Natural killer cell (primary cell): ENCODE results near the gene SLC22A17. TPM values are rescaled to one million over a fixed set of nuclear protein-coding genes. Genes with fewer than 3 reads are reported as not detected.

ENCODE experiments used
- ATAC-seq, 3 donors: fragments of 150-1000 bp in 2 of 3; fragments of 200-7000 bp in 1 of 3; cut with Tn5 transposase; 1 replicate in 1 of 3; 2 replicates in 2 of 3; pipeline ENCODE4 v1.10.0; 2021; ENCODE audit warnings: mild to moderate bottlenecking in 2 of 3, moderate library complexity in 2 of 3
- DNase-seq, 2 donors: peaks; one replicate each; pipeline versions ENCODE4 v3.0.0 to v3.0.0-alpha.2; 2013 to 2021; ENCODE audit warnings: mixed read lengths in 1 of 2
- H3K27ac ChIP-seq: one replicate; pipeline ENCODE4 v1.5.1; 2013; ENCODE audit warnings: mild to moderate bottlenecking, low read length
- H3K27me3 ChIP-seq: one replicate; pipeline ENCODE4 v1.6.1; 2013; ENCODE audit warnings: low read length; ENCODE audit not compliant: control insufficient read depth, insufficient read depth
- H3K36me3 ChIP-seq: one replicate; pipeline ENCODE4 v1.6.1; 2013; ENCODE audit warnings: low read length; ENCODE audit not compliant: control insufficient read depth, insufficient read depth
- H3K4me1 ChIP-seq: one replicate; pipeline ENCODE4 v1.6.1; 2013; ENCODE audit warnings: low read length; ENCODE audit not compliant: control insufficient read depth, insufficient read depth
- H3K4me3 ChIP-seq: one replicate; pipeline ENCODE4 v1.5.1; 2013; ENCODE audit warnings: low read length
- H3K9me3 ChIP-seq: one replicate; pipeline ENCODE4 v1.6.1; 2013; ENCODE audit warnings: low read length; ENCODE audit not compliant: control insufficient read depth, insufficient read depth
- H3K27ac Mint-ChIP-seq, 2 donors: one replicate each; pipeline ENCODE4 v1.8.0; 2022; ENCODE audit warnings: mild to moderate bottlenecking in 2 of 2, mixed read lengths in 2 of 2, moderate library complexity in 1 of 2
- H3K27me3 Mint-ChIP-seq, 2 donors: one replicate each; pipeline ENCODE4 v1.8.0; 2022; ENCODE audit warnings: low read depth in 2 of 2, mixed read lengths in 2 of 2
- H3K36me3 Mint-ChIP-seq: one replicate; pipeline ENCODE4 v1.8.0; 2022; ENCODE audit warnings: mixed read lengths
- H3K4me1 Mint-ChIP-seq, 2 donors: one replicate each; pipeline ENCODE4 v1.8.0; 2022; ENCODE audit warnings: mixed read lengths in 2 of 2
- H3K4me3 Mint-ChIP-seq: one replicate; pipeline ENCODE4 v1.8.0; 2022; ENCODE audit warnings: mild to moderate bottlenecking, moderate library complexity, mixed read lengths
- H3K9me3 Mint-ChIP-seq, 2 donors: one replicate each; pipeline ENCODE4 v1.8.0; 2022; ENCODE audit warnings: mixed read lengths in 2 of 2
- CTCF ChIP-seq: fragments of 200-600 bp; IDR thresholded peaks from one replicate; pipeline ENCODE4 v1.8.0; 2022; ENCODE audit warnings: antibody characterized with exemption
- WGBS: methylation state at CpG from one replicate; pipeline ENCODE4 v1.1.7; 2013; ENCODE audit warnings: missing lambda C conversion rate; ENCODE audit not compliant: insufficient coverage; 5-methylcytosine and 5-hydroxymethylcytosine counted together
- intact Hi-C: fragments of 100-400 bp; cut with micrococcal nuclease; formaldehyde crosslinking; loops from one replicate; pipeline ENCODE4 v1.14.2; 2022
- total RNA-seq, 4 donors: library from RNA; stranded (reverse); fragments of 120-200 nt in 1 of 4; gene quantifications; one replicate each; pipeline versions ENCODE4 v1.2.3 to v1.2.4, GENCODE V29; 2013 to 2022

SLC22A17 gene
- total RNA-seq, 3 donors from 2014 or later (not counting 1 experiment from before 2014, with no cell fraction given): 0.28 to 1.00 TPM; not detected in 1

- no peaks in the 10 kb centered on the region for H3K9me3 Mint-ChIP-seq
- peak in 1 of 3 donors; percentile 23 for ATAC-seq
These were observed 27.7 kb upstream of the SLC22A17 start for GRCh38 chr14:23380197-23380914.

GRCh38 chr14:23379366-23380196 lies 26.9 kb upstream of the SLC22A17 start:
- H3K27ac ChIP-seq: no peak overlapping the region
- H3K27ac Mint-ChIP-seq: no peak overlapping the region
- no peaks in the 10 kb centered on the region for H3K9me3 ChIP-seq
- WGBS: 46% methylated on average over 10 of the region's 12 CpGs
- intact Hi-C loops: loop anchor here (2.0 kb wide), 2 partner anchors 115 to 259 kb away; no protein-coding TSS in a partner anchor
- H3K4me3 ChIP-seq: no peak overlapping the region
- peak in 1 of 2 donors; percentile 84 for DNase-seq
- H3K27me3 ChIP-seq: no peaks in the 10 kb centered on the region
- ATAC-seq: peak; percentile 66 to 87 (median 69)
- H3K4me1 Mint-ChIP-seq: no peaks in the 10 kb centered on the region
- no peaks in the 10 kb centered on the region for H3K4me1 ChIP-seq
- H3K4me3 Mint-ChIP-seq: no peak overlapping the region
- no peaks in the 10 kb centered on the region for H3K36me3 Mint-ChIP-seq
- peak; percentile 66 for TF ChIP-seq CTCF
- H3K9me3 Mint-ChIP-seq: no peaks in the 10 kb centered on the region
- peaks cover 0 to 4% of the 10 kb centered on the region in 2 donors for H3K27me3 Mint-ChIP-seq
- no peaks in the 10 kb centered on the region for H3K36me3 ChIP-seq

More at GRCh38 chr14:23380197-23380914, 27.7 kb upstream of the SLC22A17 start:
- Mint-ChIP-seq H3K36me3 (no peaks in the 10 kb centered on the region), H3K4me1 (no peaks in the 10 kb centered on the region), H3K4me3 (no peak overlapping the region), H3K27me3 (peaks cover 0 to 4% of the 10 kb centered on the region in 2 donors), H3K27ac (no peak overlapping the region)
- Histone ChIP-seq H3K9me3 (no peaks in the 10 kb centered on the region), H3K4me1 (no peaks in the 10 kb centered on the region), H3K4me3 (no peak overlapping the region), H3K27ac (no peak overlapping the region), H3K27me3 (no peaks in the 10 kb centered on the region), H3K36me3 (no peaks in the 10 kb centered on the region)
- WGBS: 83% methylated on average over 16 of the region's 16 CpGs
- DNase-seq: peak in 1 of 2 donors; percentile 4
- intact Hi-C loops: loop anchor here (2.0 kb wide), 2 partner anchors 116 to 260 kb away; no protein-coding TSS in a partner anchor
- TF ChIP-seq CTCF: no peak

GRCh38 chr14:23378612-23379220 lies 26.0 kb upstream of the SLC22A17 start:
- no peaks in the 10 kb centered on the region for H3K27me3 ChIP-seq
- 80% methylated on average over 11 of the region's 11 CpGs for WGBS
- no peaks in the 10 kb centered on the region for H3K9me3 ChIP-seq
- no peak overlapping the region for H3K27ac Mint-ChIP-seq
- no peaks in the 10 kb centered on the region for H3K36me3 ChIP-seq
- no peaks in the 10 kb centered on the region for H3K4me1 Mint-ChIP-seq
- H3K27ac ChIP-seq: no peak overlapping the region
- ATAC-seq (no peak), DNase-seq (no peak)
- intact Hi-C loops: no loop called here
- H3K4me1 ChIP-seq: no peaks in the 10 kb centered on the region
- no peak overlapping the region for H3K4me3 Mint-ChIP-seq
- H3K9me3 Mint-ChIP-seq: no peaks in the 10 kb centered on the region
- no peaks in the 10 kb centered on the region for H3K36me3 Mint-ChIP-seq
- H3K4me3 ChIP-seq: no peak overlapping the region
- H3K27me3 Mint-ChIP-seq: peaks cover 0 to 4% of the 10 kb centered on the region in 2 donors
- TF ChIP-seq CTCF: no peak
